BLaER1 treated with 17β-estradiol and CSF1 and Interleukin-3, amounts not matched to agents 10 nM and 100 nM (cell line): ENCODE results near the gene BCL10.

Experiments
- H3K27ac ChIP-seq, 11 experiments: shearing (Covaris generic); formaldehyde crosslinking; 2 replicates each; pipeline ENCODE4 v1.8.1; 2022
- H3K27me3 ChIP-seq, 11 experiments: shearing (Covaris generic); formaldehyde crosslinking; 2 replicates each; pipeline ENCODE4 v1.8.1; 2022
- H3K36me3 ChIP-seq, 11 experiments: shearing (Covaris generic); formaldehyde crosslinking; 2 replicates each; pipeline ENCODE4 v1.8.1; 2022
- H3K4me1 ChIP-seq, 10 experiments: shearing (Covaris generic); formaldehyde crosslinking; 2 replicates each; pipeline ENCODE4 v1.8.1; 2022
- H3K4me2 ChIP-seq, 11 experiments: shearing (Covaris generic); formaldehyde crosslinking; 2 replicates each; pipeline ENCODE4 v1.8.1; 2022
- H3K4me3 ChIP-seq, 10 experiments: shearing (Covaris generic); formaldehyde crosslinking; 2 replicates each; pipeline ENCODE4 v1.8.1; 2022
- H3K9ac ChIP-seq, 11 experiments: shearing (Covaris generic); formaldehyde crosslinking; 2 replicates each; pipeline ENCODE4 v1.8.1; 2022
- H3K9me3 ChIP-seq, 11 experiments: shearing (Covaris generic); formaldehyde crosslinking; replicated peaks in 1 of 11; 2 replicates each; pipeline ENCODE4 v1.8.1; 2022
- H4K20me1 ChIP-seq, 11 experiments: shearing (Covaris generic); formaldehyde crosslinking; 2 replicates each; pipeline ENCODE4 v1.8.1; 2022
- Cebpa-rat ChIP-seq, 11 experiments: shearing (Covaris generic); IDR thresholded peaks; 2 replicates each; pipeline ENCODE4 v1.8.1; 2022

Gene BCL10

DNA sequence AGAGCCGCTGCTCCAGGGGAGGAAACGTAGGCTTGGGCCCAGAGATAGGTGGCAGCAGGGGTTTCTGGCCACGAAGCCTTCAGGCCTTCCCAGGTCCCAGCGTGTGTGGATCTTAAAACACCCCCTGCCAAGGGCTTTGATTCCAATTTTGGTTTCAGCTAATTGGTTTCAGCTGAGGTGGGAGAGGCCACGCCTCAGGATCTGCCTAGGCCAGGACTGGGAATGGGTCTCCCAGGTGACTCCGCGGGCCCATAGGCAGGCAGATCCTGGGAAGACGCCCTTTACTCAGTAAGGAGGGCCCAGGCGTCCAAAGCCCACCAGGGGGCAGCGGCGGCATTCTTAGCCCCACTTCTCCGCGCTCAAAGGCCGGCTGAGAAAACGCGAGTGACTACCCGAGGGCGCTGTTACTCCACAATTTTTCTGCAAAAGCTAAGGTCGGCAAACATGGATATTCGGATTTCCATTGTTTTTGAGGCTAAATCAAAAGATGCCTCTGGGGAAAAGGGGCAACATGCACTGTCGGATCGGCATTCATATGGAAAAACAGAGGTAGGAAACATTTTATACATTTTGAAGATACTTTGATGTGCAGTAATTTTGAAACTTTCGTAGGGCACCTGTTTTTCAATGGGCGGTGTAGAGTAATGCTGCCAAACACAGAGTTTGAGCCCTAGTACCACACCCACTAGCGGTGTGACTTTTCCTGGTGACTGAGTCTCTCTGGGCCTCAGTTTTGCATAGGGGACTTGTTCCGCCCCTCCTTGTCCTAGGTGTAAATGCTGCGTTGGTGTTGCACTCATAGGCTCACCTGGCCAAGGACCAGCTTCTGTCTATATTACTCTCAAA lies 31.8 kb upstream of the BCL10 start:
- H3K9ac ChIP-seq: no peak overlapping the region
- H3K4me1 ChIP-seq: peaks cover 0 to 18% (median 13%) of the 10 kb centered on the region in 10 experiments; a peak in 16 of 20 replicates
- H3K36me3 ChIP-seq: no peaks in the 10 kb centered on the region
- no peak overlapping the region for H3K27ac ChIP-seq
- no peak overlapping the region for H3K4me3 ChIP-seq
- H4K20me1 ChIP-seq: peaks cover 0 to 8% (median 0%) of the 10 kb centered on the region in 11 experiments; a peak in 3 of 22 replicates
- no peaks in the 10 kb centered on the region for H3K9me3 ChIP-seq
- H3K27me3 ChIP-seq: peaks cover 8 to 50% (median 31%) of the 10 kb centered on the region in 11 experiments; a peak in 21 of 22 replicates
- TF ChIP-seq Cebpa-rat (IDR thresholded peaks at IDR 0.05): no peak
- H3K4me2 ChIP-seq: peak overlapping the region in 4 of 11 experiments; percentile 2 to 49 (median 25); a peak in 5 of 22 replicates

GRCh38 chr1:85306236-85306635 lies 29.8 kb upstream of the BCL10 start:
- Histone ChIP-seq H3K27ac (no peak overlapping the region), H3K27me3 (peaks cover 7 to 35% (median 28%) of the 10 kb centered on the region in 11 experiments; a peak in 21 of 22 replicates), H3K4me3 (no peak overlapping the region), H4K20me1 (no peaks in the 10 kb centered on the region; a peak in 2 of 22 replicates), H3K4me1 (peaks cover 0 to 6% (median under 1%) of the 10 kb centered on the region in 10 experiments; a peak in 13 of 20 replicates), H3K9ac (no peak overlapping the region), H3K9me3 (no peaks in the 10 kb centered on the region), H3K36me3 (no peaks in the 10 kb centered on the region), H3K4me2 (no peak overlapping the region)
- no peak for TF ChIP-seq Cebpa-rat (IDR thresholded peaks at IDR 0.05)

DNA sequence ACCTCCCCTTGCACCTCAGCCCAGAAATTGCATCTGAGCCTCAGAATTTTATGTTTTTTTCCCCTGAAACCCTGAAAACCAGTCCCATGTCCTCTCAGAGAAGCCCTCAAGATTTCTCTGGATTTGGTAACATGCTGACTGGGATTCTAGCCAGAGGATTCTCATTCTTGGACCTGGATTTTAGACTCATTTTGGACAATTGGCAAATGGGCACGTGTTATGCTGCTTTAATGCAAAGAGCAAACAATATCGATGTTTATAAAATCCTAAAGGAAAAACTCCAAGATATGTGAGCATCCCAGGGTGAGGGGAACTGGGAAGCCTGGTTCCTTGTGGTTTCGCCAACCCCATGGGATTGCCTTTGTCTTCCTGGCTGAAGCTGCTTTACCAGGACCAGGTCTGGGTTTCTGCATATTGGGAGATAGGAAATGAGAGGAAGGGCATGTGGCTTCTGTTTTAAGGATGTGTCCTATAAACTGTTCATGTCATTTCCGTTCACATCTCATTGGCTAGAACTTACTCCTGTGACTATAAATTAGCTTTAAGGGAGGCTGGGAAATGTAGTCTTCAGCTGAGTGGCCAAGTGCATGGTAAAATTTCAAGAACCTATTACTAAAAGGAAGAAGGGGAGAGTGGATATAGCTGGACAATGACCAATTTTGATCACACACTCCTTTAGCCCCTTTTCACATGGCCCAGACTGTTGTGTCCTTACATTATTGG lies 27.2 kb upstream of the BCL10 start:
- Histone ChIP-seq H3K27ac (no peak overlapping the region), H3K4me3 (no peak overlapping the region), H3K4me2 (peak overlapping the region in 3 of 11 experiments; percentile 15 to 26 (median 17); a peak in 2 of 22 replicates), H3K36me3 (no peaks in the 10 kb centered on the region), H3K27me3 (peaks cover 0 to 10% (median 4%) of the 10 kb centered on the region in 11 experiments; a peak in 13 of 22 replicates), H4K20me1 (peaks cover 0 to under 1% (median 0%) of the 10 kb centered on the region in 11 experiments; a peak in 2 of 22 replicates), H3K4me1 (peaks cover 5 to 16% (median 10%) of the 10 kb centered on the region in 10 experiments), H3K9ac (no peak overlapping the region), H3K9me3 (no peaks in the 10 kb centered on the region)
- TF ChIP-seq Cebpa-rat (IDR thresholded peaks at IDR 0.05): no peak

GRCh38 chr1:85300140-85300539 lies 23.7 kb upstream of the BCL10 start:
- Histone ChIP-seq H3K27me3 (peaks cover 0 to 11% (median 0%) of the 10 kb centered on the region in 11 experiments; a peak in 5 of 22 replicates), H3K9me3 (no peaks in the 10 kb centered on the region), H3K9ac (no peak overlapping the region), H3K4me3 (no peak overlapping the region), H3K4me2 (peak overlapping the region in 1 of 11 experiments; percentile 81; a peak in 1 of 22 replicates), H3K27ac (no peak overlapping the region), H3K4me1 (peaks cover 19 to 34% (median 25%) of the 10 kb centered on the region in 10 experiments), H4K20me1 (peaks cover 0 to 6% (median 0%) of the 10 kb centered on the region in 11 experiments; a peak in 1 of 22 replicates), H3K36me3 (no peaks in the 10 kb centered on the region)
- TF ChIP-seq Cebpa-rat (IDR thresholded peaks at IDR 0.05): no peak

DNA sequence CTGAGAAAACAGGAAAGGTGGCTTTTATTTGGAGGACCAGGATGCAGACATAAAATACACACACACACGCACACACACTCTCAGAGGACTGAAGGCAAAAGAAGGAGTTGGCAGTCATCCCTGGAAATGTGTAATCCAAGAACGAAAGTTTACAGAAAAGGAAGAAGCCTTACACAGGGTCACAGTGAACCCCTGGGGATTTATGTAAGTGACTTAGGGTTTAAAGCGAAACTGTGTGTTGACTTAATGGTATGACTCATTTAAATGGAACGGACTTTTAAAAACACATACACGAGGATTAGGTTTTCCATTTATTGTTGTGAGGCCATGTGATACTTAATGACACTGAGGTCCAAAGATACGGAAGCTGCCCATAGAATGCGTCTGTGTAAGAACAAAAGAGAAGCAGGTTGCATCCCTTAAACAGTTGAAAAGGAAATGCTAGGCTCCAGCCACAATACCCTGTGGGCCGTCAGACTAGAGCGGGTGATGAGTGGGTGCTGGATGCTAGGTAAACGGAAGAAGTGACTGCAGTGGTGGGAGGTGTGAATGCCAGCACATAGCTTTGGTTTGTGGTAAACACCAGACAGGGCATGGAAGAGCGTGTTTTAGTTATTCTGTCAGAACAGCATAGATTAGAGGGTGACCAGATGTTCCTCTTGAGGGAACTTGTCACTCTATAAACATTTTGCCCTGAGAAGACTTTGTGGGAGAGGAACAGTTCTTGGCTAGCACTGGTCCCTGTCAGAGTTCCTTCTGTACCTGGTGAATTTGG lies 21.6 kb upstream of the BCL10 start:
- peak overlapping the region; percentile 73 to 90 (median 83) for H3K4me2 ChIP-seq
- H3K27ac ChIP-seq: 0 out of 22 replicates have a peak overlapping the region, but pooled peaks of 1 of the 11 experiments have one; percentile 4
- peak overlapping the region in 5 of 10 experiments; percentile 15 to 23 (median 17); a peak in 5 of 20 replicates for H3K4me3 ChIP-seq
- no peak overlapping the region; a peak in 1 of 22 replicates for H3K9ac ChIP-seq
- no peaks in the 10 kb centered on the region for H3K36me3 ChIP-seq
- no peaks in the 10 kb centered on the region for H3K9me3 ChIP-seq
- TF ChIP-seq Cebpa-rat (IDR thresholded peaks at IDR 0.05): no peak
- H3K27me3 ChIP-seq: peaks cover 0 to 7% (median 0%) of the 10 kb centered on the region in 11 experiments; a peak in 5 of 22 replicates
- peaks cover 19 to 29% (median 25%) of the 10 kb centered on the region in 10 experiments for H3K4me1 ChIP-seq
- H4K20me1 ChIP-seq: peaks cover 0 to 6% (median 0%) of the 10 kb centered on the region in 11 experiments; a peak in 1 of 22 replicates

DNA sequence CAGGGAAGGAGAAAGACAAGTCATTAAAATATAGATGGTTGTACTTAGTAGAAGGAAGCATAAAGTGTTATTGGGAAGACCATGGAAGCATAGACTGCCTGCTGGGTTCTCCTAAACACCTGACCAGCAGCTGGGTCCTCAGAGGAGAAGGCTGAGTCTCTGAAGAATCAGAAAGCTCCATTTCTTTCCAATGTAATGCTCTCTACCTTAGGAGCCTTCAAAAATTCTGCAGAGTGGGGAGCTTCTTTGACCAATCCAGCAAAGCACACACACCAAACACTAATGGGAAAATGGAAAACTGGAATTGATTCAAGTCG lies 21.1 kb upstream of the BCL10 start:
- Histone ChIP-seq H3K4me3 (no peak overlapping the region; a peak in 1 of 20 replicates), H3K9me3 (no peaks in the 10 kb centered on the region), H3K36me3 (no peaks in the 10 kb centered on the region), H4K20me1 (peaks cover 0 to 6% (median 0%) of the 10 kb centered on the region in 11 experiments; a peak in 1 of 22 replicates), H3K9ac (no peak overlapping the region), H3K27ac (no peak overlapping the region), H3K27me3 (peaks cover 0 to 5% (median 0%) of the 10 kb centered on the region in 11 experiments; a peak in 3 of 22 replicates), H3K4me1 (peaks cover 19 to 29% (median 26%) of the 10 kb centered on the region in 10 experiments), H3K4me2 (peak overlapping the region; percentile 73 to 90 (median 83))
- no peak for TF ChIP-seq Cebpa-rat (IDR thresholded peaks at IDR 0.05)

DNA sequence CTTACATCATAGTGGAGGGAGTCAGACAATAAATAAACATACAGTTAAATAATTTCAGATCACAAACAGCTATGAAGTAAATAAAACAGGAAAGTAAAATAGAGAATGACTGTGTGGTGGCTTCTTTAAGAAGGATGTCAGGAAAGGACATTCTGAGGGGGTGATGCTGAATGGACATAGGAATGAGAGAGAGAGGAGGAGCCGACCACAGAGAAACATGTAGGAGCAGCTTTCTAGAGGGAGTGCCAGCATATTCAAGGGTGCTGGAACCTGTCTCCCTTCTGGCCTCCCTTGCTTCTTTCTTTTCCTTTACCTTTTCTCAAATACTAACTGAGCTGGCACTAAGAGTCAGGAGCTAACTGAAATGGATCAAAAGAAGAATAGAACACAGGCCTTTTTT lies 20.5 kb upstream of the BCL10 start:
- Histone ChIP-seq H3K27me3 (peaks cover 0 to 4% (median 0%) of the 10 kb centered on the region in 11 experiments; a peak in 3 of 22 replicates), H3K4me1 (peaks cover 19 to 31% (median 26%) of the 10 kb centered on the region in 10 experiments), H4K20me1 (peaks cover 0 to 6% (median 0%) of the 10 kb centered on the region in 11 experiments; a peak in 1 of 22 replicates), H3K9ac (no peak overlapping the region), H3K4me3 (no peak overlapping the region), H3K27ac (no peak overlapping the region), H3K9me3 (no peaks in the 10 kb centered on the region), H3K4me2 (peak overlapping the region in 9 of 11 experiments; percentile 75 to 90 (median 84); a peak in 11 of 22 replicates), H3K36me3 (no peaks in the 10 kb centered on the region)
- no peak for TF ChIP-seq Cebpa-rat (IDR thresholded peaks at IDR 0.05)

- TF ChIP-seq Cebpa-rat (IDR thresholded peaks at IDR 0.05): no peak
- H4K20me1 ChIP-seq: 0 out of 22 replicates have a peak, but pooled peaks cover 0 to 6% (median 0%) of the 10 kb centered on the region in 11 experiments
- H3K4me2 ChIP-seq: no peak overlapping the region
- no peak overlapping the region for H3K4me3 ChIP-seq
- no peaks in the 10 kb centered on the region for H3K36me3 ChIP-seq
- no peaks in the 10 kb centered on the region for H3K9me3 ChIP-seq
- H3K27me3 ChIP-seq: peaks cover 0 to 4% (median 0%) of the 10 kb centered on the region in 11 experiments; a peak in 3 of 22 replicates
- H3K9ac ChIP-seq: no peak overlapping the region
- H3K4me1 ChIP-seq: peaks cover 19 to 36% (median 31%) of the 10 kb centered on the region in 10 experiments
- H3K27ac ChIP-seq: no peak overlapping the region
Observed at GRCh38 chr1:85295654-85296053, 19.2 kb upstream of the BCL10 start.
